GM21360 (cell line): Measurements from ENCODE around the gene RACK1.
"Not testable (repeated sequence)": the region's sequence is repeated elsewhere in the genome, so short reads cannot be mapped to it uniquely, and the experiment has no call there.

Source experiments
- ATAC-seq: cut with Tn5 transposase; IDR thresholded peaks from one replicate; pipeline ENCODE4 v1.9.1; 2021; ENCODE audit warnings: mild to moderate bottlenecking, moderate library complexity; ENCODE audit not compliant: unreplicated experiment

The RACK1 gene

DNA sequence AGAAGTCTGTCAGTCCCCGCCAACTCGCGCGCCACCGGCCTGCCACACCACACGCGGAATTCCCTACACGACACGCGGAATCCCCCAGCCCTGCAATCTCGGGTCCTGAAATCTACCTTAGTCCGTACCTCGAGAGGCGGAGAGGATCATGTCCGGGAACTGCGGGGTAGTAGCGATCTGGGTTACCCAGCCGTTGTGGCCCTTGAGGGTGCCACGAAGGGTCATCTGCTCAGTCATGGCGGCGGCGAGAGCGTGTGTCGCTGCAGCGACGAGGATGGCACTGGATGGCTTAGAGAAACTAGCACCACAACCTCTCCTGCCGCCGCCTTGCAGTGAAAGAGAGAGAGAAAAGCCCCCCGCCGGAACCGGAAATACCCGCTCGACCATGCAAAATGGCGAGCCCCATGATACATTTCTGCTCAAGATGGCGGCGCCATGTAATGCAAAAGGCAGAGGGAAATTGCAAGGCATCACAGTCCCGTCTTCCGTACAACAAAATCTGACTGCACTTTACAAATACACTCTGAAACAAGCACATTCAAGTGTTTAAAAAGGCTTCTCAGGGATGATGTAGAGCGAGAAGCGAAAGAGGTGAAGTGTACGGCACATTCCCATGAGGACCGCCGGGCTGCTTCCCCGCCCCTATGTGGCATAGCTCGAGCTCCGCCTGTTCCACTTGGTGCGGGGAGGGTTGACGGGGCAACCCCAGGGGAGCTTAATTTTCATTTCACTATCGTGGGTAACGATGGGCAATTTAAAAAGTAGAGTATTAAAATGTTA lies at the start of gene RACK1:
TSS of gene RACK1 (minus strand) at position 343 of the 780 bp plus-strand sequence. CDS start at position 237, 106 bp downstream.
- ATAC-seq = peak; percentile 56

- not testable (repeated sequence) for ATAC-seq
Observed at GRCh38 chr5:181287331-181287730, 43.6 kb upstream of the RACK1 start.

- not testable (repeated sequence) for ATAC-seq
Observed at GRCh38 chr5:181285962-181286705, 42.4 kb upstream of the RACK1 start.

GRCh38 chr5:181283841-181284755 lies 40.4 kb upstream of the RACK1 start:
- ATAC-seq = not testable (repeated sequence)

DNA sequence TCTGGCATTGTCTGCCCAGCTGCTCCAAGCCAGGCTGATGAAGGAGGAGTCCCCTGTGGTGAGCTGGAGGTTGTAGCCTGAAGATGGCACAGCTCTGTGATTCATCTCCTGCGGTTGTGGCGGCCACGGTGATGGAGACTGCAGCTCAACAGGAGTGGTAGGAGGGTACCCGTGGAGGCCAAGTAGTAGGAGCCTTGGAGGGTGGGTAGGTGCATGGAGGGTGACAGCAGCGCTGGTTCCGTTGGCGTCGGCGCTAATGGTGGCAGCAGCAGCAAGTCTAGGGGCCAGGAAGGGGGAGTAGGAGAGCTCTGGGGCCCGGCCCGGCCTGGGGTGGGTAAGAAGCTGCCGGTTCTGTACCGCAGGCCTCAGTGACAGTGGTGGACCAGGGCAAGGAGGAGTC lies 39.6 kb upstream of the RACK1 start:
- no peak for ATAC-seq

GRCh38 chr5:181282874-181283273 lies 39.2 kb upstream of the RACK1 start:
- ATAC-seq = no peak

GRCh38 chr5:181282415-181282814 lies 38.7 kb upstream of the RACK1 start:
- not testable (repeated sequence) for ATAC-seq

DNA sequence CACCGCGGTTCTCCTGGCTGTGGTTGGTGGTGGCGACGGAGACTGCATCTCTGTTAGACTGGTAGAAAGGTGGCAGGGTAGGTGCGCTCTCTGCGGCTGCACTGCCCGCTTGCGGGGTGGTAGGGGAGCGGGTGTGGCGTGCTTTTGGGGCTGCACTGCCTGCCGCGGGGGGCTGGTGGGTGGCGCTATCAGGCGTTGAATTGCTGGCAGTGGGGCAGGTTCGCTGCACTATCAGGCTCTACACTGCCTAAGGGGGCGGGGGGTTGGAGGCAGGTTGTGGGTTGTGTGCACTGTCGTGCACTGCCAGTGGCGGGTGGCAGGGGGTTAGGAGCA lies 38.2 kb upstream of the RACK1 start:
- ATAC-seq = no peak

- ATAC-seq = no peak
Observed at GRCh38 chr5:181281077-181281983, 37.6 kb upstream of the RACK1 start.

DNA sequence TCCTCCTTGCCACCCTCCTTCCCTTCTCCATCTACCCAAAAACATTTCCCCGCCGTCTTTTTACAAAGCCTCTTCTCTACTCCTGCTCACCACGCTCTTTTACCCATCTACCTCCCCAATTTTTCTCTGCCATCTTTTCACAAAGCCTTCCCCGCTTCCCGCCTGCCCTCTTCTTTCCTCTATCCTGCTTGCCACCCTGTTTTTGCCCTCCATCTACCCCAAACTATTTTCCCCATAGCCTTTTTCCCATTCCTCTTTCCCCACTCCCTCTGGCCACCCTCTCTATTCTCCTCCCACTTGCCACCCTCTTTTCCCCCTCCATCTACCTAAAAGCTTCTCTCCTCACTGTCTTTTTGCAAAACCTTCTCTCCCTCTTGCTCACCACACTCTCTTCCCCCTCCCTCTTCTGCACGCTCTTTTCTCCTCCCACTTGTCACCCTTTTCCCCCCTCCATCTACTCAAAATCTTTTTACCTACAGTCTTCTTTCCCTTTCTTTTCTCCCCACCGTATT lies 36.6 kb upstream of the RACK1 start:
- ATAC-seq = no peak

DNA sequence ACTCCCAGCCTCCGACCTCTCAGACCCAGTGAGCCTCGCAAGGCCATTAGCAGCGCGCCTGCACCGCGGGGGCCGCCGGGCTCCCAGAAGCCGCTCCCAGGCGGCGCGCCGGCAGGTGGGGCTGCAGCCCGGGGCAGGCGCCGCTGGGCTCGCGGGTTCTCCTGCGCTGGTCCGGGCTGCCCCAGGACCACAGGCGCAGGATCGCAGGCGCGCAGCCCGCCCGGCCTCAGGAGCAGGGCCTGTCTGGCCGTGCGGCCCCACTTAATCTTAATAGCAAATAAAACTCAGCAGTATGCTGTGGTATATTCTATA lies 29.7 kb upstream of the RACK1 start:
- ATAC-seq = not testable (repeated sequence)

DNA sequence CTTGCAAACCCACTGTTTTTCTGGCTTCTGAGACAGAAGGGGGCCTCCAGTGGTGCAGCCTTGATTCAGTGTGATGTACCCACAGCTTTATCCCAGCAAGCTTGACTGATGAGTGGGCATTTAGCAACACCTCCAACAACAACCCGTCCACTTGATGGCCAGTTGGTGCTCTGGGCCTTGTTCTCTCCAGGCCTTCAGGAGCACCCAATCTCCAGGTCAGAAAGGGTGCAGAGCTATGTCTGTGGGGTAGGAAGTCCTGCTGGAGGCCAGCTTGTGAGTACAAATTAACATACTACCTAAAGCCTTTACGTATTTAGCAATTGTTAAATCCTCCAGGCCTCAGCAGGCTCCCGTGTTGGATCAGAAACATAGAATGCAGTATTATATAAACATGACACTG lies 27.4 kb upstream of the RACK1 start:
- no peak for ATAC-seq

DNA sequence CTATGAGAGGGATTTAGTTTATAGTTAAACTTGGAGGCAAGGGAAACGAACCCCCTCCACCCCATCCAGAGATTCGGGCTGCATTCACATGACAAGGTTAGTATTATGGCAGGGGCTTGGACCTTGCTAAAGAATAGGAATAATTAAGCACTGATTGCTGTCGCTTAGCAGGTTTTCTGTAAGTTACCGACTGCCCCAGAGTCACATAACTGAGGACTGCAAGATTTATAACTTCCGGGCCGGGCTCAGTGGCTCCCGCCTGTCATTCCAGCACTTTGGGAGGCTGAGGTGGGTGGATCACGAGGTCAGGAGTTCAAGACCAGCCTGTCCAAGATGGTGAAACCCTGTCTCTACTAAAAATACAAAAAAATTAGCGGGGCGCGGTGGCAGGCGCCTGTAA lies 24.2 kb upstream of the RACK1 start:
- not testable (repeated sequence) for ATAC-seq

GRCh38 chr5:181267291-181267904 lies 23.7 kb upstream of the RACK1 start:
- not testable (repeated sequence) for ATAC-seq

- ATAC-seq = no peak
Observed at GRCh38 chr5:181265092-181265671, 21.5 kb upstream of the RACK1 start.

DNA sequence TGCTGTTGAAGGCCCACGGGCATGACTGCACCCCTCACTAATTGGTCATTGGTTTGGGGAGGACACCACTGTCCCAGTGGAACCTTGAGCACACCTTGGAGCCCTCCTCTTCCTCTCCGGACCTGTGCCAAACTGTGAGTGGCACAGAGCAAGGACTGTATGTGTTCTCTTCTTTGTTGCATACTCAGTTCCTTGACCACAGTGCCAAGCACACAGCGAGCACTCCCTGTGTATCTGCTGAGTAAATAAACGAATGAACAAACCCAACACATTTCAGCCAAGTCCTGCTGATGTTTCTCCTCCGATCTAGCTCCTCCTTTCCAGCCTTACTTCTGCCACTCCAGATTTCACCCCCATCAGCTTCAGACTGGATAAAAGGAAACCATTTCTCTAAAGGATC lies 19.9 kb upstream of the RACK1 start:
- no peak for ATAC-seq

DNA sequence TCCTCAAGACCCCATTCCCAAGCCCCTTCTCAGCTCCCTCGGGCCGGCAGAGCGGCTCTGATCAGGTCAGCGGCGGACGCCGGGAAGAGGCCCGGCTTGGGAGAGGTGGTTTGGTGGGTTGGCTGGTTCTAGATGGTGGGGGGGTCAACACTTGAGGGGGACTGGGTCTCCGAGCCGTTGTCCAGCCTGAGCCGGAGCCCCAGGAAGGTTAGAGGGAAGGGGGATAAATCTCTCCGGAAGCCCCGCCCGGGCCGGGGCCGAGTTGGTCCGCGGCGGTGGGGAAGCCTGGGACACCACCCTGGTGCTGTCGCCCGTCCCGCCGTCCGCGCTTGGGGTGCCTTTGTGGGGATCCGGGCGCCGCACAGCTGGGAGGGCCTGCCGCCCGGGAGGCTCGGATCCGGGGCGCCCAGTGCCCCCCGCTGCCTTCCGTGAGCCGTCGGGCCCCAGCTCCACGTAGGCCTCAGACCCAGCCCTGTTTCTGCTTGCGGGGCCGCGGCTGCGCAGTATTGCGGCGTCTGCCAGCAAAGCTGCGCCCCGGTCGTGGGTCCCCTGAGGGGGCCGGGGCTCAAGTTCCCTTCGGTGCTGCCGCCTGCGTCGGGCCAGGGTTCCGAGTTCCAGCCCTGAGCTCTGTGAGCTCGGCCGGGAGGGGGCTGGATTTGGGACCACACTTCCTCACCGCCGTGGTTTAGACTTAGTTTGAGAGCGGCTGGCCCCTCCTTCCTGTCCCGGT lies 17.8 kb upstream of the RACK1 start:
- peak; percentile 53 for ATAC-seq

- ATAC-seq = peak; percentile 77
Observed at GRCh38 chr5:181260720-181261319, 17.1 kb upstream of the RACK1 start, which contains the start of gene TRIM52. Gene TRIM52 (minus strand): TSS chr5:181261143. CDS start chr5:181260813, 330 bp downstream.
